RWPE1 (cell line): ENCODE data around the gene RCAN1.
"Not testable (repeated sequence)": the region's sequence is repeated elsewhere in the genome, so short reads cannot be mapped to it uniquely, and the experiment has no call there.

Experiments
- CTCF ChIA-PET: fragments of 350-600 bp; sonication (Branson Sonifier 250); formaldehyde crosslinking; extraction: SDS; loops from one replicate; lab custom pipeline; 2021; lab: Yijun Ruan, JAX
- POLR2A ChIA-PET: fragments of 400-600 bp; formaldehyde crosslinking; extraction: SDS; loops from one replicate; lab custom pipeline; 2020; ENCODE audit warnings: antibody characterized with exemption; ENCODE audit not compliant: low non-redundant PET; lab: Yijun Ruan, JAX
- DNase-seq: peaks from one replicate; pipeline ENCODE4 v3.0.0; 2012; ENCODE audit warnings: low spot score
- H3K27ac ChIP-seq: fragments of 450-650 bp; 2 replicates; pipeline ENCODE4 v1.5.1; 2017
- CTCF ChIP-seq: fragments of 450-650 bp; conservative IDR thresholded peaks from 2 replicates; pipeline ENCODE4 v1.5.1; 2017; ENCODE audit warnings: low read depth, mild to moderate bottlenecking

Gene RCAN1

GRCh38 chr21:34567604-34568155 is 47.2 kb downstream of the RCAN1 start:
- H3K27ac ChIP-seq, result no peak overlapping the region
- TF ChIP-seq CTCF, result no peak
- no peak for DNase-seq
- ChIA-PET POLR2A (interaction anchor here (0.6 kb wide), 1 partner anchor 44 kb away, joined by 8 read pairs; no protein-coding TSS in a partner anchor), CTCF (no interaction called here)

GRCh38 chr21:34565238-34565637 is 49.7 kb downstream of the RCAN1 start:
- CTCF ChIA-PET, result no interaction called here
- no peak for DNase-seq
- POLR2A ChIA-PET, result no interaction called here
- TF ChIP-seq CTCF, result no peak
- no peak overlapping the region for H3K27ac ChIP-seq

GRCh38 chr21:34563370-34563769 is 51.5 kb downstream of the RCAN1 start:
- DNase-seq, CTCF ChIA-PET, H3K27ac ChIP-seq, POLR2A ChIA-PET: not testable (repeated sequence)

- ChIA-PET CTCF (interaction anchor here (0.7 kb wide), 1 partner anchor 206 kb away, joined by 3 read pairs; no protein-coding TSS in a partner anchor), POLR2A (no interaction called here)
- no peak for TF ChIP-seq CTCF
- no peak for DNase-seq
- no peak overlapping the region for H3K27ac ChIP-seq
Observed at GRCh38 chr21:34561806-34562205, 53.1 kb downstream of the RCAN1 start.

- no peak for DNase-seq
- H3K27ac ChIP-seq, result no peak overlapping the region
- POLR2A ChIA-PET, result no interaction called here
- CTCF ChIA-PET, result no interaction called here
- TF ChIP-seq CTCF, result no peak
Observed at GRCh38 chr21:34560609-34561008, 54.3 kb downstream of the RCAN1 start.

GRCh38 chr21:34560021-34560420 is 54.9 kb downstream of the RCAN1 start:
- CTCF ChIA-PET, result no interaction called here
- no peak for TF ChIP-seq CTCF
- no peak overlapping the region for H3K27ac ChIP-seq
- DNase-seq, result no peak
- POLR2A ChIA-PET, result no interaction called here

- CTCF ChIA-PET, result interaction anchor here (0.5 to 1.1 kb wide), 2 partner anchors 44 to 776 kb away, joined by 3 to 5 read pairs; no protein-coding TSS in a partner anchor
- no peak for TF ChIP-seq CTCF
Observed at GRCh38 chr21:34559089-34559631, 55.8 kb downstream of the RCAN1 start.

More at GRCh38 chr21:34559089-34559631, 55.8 kb downstream of the RCAN1 start:
- H3K27ac ChIP-seq, result no peak overlapping the region
- DNase-seq, result no peak
- POLR2A ChIA-PET, result no interaction called here
